HepG2 (cell line): ENCODE data around the gene ETFB.

ENCODE experiments used
- CBX2 ChIP-seq, 2 experiments: fragments of 200-600 bp in 1 of 2; sonication (generic); formaldehyde crosslinking in 1 of 2; IDR thresholded peaks; 2 replicates each; pipeline versions ENCODE4 v1.7.0 to v1.8.1; 2018 to 2022; ENCODE audit warnings: low read depth in 2 of 2, low read length in 1 of 2, mild to moderate bottlenecking in 1 of 2, missing genetic modification reagents in 1 of 2
- PRPF4 ChIP-seq: fragments of 200-400 bp; formaldehyde crosslinking; IDR thresholded peaks from 2 replicates; pipeline ENCODE4 v1.6.1; 2016; ENCODE audit warnings: low read length, low read depth; ENCODE audit not compliant: poor library complexity, severe bottlenecking
- RAD21 ChIP-seq: fragments of 450-650 bp; formaldehyde crosslinking; IDR thresholded peaks from 2 replicates; pipeline ENCODE4 v1.5.0; 2020; ENCODE audit warnings: mild to moderate bottlenecking
- RFX5 ChIP-seq: IDR thresholded peaks from 2 replicates; pipeline ENCODE4 v1.6.1; 2011; ENCODE audit warnings: low read depth, low read length, improper control_type of control experiment
- RNF2 ChIP-seq: fragments of 450-650 bp; conservative IDR thresholded peaks from 2 replicates; pipeline ENCODE4 v1.6.1; 2016; ENCODE audit warnings: low read depth
- RORA ChIP-seq: sonication (generic); formaldehyde crosslinking; IDR thresholded peaks from 2 replicates; pipeline ENCODE4 v1.5.0; 2020; ENCODE audit warnings: mild to moderate bottlenecking, missing genetic modification reagents, moderate library complexity
- TAF1 ChIP-seq: sonication (generic); formaldehyde crosslinking; IDR thresholded peaks from 2 replicates; pipeline ENCODE4 v1.4.0; 2020; ENCODE audit warnings: missing genetic modification reagents
- ZFP37 ChIP-seq: sonication (generic); formaldehyde crosslinking; IDR thresholded peaks from 2 replicates; pipeline ENCODE4 v1.4.0; 2020; ENCODE audit warnings: missing genetic modification reagents, borderline replicate concordance
- ZKSCAN1 ChIP-seq: fragments of 150-350 bp; IDR thresholded peaks from 2 replicates; pipeline ENCODE4 v1.6.1; 2014; ENCODE audit warnings: low read length
- ZNF124 ChIP-seq: sonication (generic); formaldehyde crosslinking; IDR thresholded peaks from 2 replicates; pipeline ENCODE4 v1.4.0; 2020; ENCODE audit warnings: missing genetic modification reagents
- TF ChIP-seq, protein P1 (sequence below): sonication (generic); formaldehyde crosslinking; IDR thresholded peaks from 2 replicates; pipeline ENCODE4 v1.5.0; 2020; ENCODE audit warnings: mild to moderate bottlenecking, missing genetic modification reagents, moderate library complexity

DNA sequence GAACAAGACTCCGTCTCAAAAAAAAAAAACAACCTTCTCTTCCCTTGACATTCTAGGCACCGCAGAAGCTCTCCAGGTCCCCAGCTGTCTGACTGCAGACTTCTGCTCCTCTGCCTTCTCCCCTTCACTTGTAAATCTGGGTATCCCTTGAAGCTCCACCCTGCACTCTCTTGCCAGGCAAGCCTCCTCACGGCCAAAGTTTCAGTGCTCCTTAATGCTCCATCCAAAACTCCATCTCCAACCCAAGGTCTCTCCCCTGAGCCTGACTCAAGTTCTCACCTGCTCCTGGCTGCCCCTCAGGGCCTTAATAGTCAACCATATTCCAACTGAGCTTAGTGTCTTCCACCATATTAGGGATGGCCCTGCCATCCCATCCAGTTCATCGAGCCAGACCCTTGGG lies 4.0 kb upstream of the ETFB start:
- TF ChIP-seq ZKSCAN1 (no peak), RORA (CRISPR knock-in tag) (no peak), RFX5 (no peak), RNF2 (no peak), RAD21 (CRISPR knock-in tag) (no peak), ZNF124 (CRISPR knock-in tag) (no peak), PRPF4 (no peak), CBX2 (IDR thresholded peaks at IDR 0.05; ENCODE audit: low read depth, low read length) (no peak), CBX2 (CRISPR knock-in tag; IDR thresholded peaks at IDR 0.05; ENCODE audit: low read depth) (no peak), TAF1 (no peak), ZFP37 (CRISPR knock-in tag) (no peak)
- TF ChIP-seq, protein P1, sequence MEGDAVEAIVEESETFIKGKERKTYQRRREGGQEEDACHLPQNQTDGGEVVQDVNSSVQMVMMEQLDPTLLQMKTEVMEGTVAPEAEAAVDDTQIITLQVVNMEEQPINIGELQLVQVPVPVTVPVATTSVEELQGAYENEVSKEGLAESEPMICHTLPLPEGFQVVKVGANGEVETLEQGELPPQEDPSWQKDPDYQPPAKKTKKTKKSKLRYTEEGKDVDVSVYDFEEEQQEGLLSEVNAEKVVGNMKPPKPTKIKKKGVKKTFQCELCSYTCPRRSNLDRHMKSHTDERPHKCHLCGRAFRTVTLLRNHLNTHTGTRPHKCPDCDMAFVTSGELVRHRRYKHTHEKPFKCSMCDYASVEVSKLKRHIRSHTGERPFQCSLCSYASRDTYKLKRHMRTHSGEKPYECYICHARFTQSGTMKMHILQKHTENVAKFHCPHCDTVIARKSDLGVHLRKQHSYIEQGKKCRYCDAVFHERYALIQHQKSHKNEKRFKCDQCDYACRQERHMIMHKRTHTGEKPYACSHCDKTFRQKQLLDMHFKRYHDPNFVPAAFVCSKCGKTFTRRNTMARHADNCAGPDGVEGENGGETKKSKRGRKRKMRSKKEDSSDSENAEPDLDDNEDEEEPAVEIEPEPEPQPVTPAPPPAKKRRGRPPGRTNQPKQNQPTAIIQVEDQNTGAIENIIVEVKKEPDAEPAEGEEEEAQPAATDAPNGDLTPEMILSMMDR = no peak
